ENCODE data around the gene KHDRBS1. TPM values are rescaled to one million over a fixed set of nuclear protein-coding genes. Genes with fewer than 3 reads are reported as not detected.

KHDRBS1 gene
- total and polyA plus RNA-seq, 9 of the 15 experiments (the other 6 are each of a cell fraction or from before 2014, with no cell fraction given) = 48.4 to 257 (median 114) TPM

- peaks cover 0 to 4% of the 10 kb centered on the region in 2 experiments; a peak in 1 of 5 replicates for H3K4me1 ChIP-seq (replicated peaks in 1 of 2; ENCODE audit: control insufficient read depth in 2 of 2, insufficient read depth in 2 of 2, low read length in 2 of 2)
- no peak for FAIRE-seq
Observed at GRCh38 chr1:31991182-31991581, 22.5 kb upstream of the KHDRBS1 start.

More at GRCh38 chr1:31991182-31991581, 22.5 kb upstream of the KHDRBS1 start:
- H3K9me1 ChIP-seq (ENCODE audit: control insufficient read depth, insufficient read depth, low read length) = no peaks in the 10 kb centered on the region
- intact Hi-C loops (cut with micrococcal nuclease) (no loop called here), in situ Hi-C loops (cut with MboI) (no loop called here)
- no peaks in the 10 kb centered on the region for H3K79me2 ChIP-seq (ENCODE audit: control insufficient read depth, insufficient read depth, low read length)
- H4K20me1 ChIP-seq (replicated peaks; ENCODE audit: control insufficient read depth, insufficient read depth, low read length) = no peaks in the 10 kb centered on the region
- H3K9ac ChIP-seq (ENCODE audit: insufficient read depth in 1 of 2, low read depth in 2 of 2, low read length in 2 of 2) = no peak overlapping the region
- 33% methylated on average over 1 of the region's 1 CpG for WGBS (ENCODE audit: insufficient coverage, low coverage, missing lambda C conversion rate)
- H3K27me3 ChIP-seq (ENCODE audit: control insufficient read depth in 2 of 2, insufficient read depth in 2 of 2, low read length in 2 of 2) = no peaks in the 10 kb centered on the region
- no peak for ATAC-seq
- H3K27ac ChIP-seq (ENCODE audit: extremely low read depth, low read depth, low read length) = no peak overlapping the region
- H3K4me3 ChIP-seq = no peak overlapping the region
- ChIA-PET POLR2A (interaction anchor here (1.2 to 1.7 kb wide), 2 partner anchors 12 to 13 kb away, joined by 7 to 8 read pairs; no protein-coding TSS in a partner anchor), CTCF (ENCODE audit: low intra/inter-chr PET ratio) (no interaction called here)
- no peak for DNase-seq (ENCODE audit: extremely low read depth in 1 of 4, low spot score in 3 of 4)
- H3K36me3 ChIP-seq (ENCODE audit: control insufficient read depth, insufficient read depth, low read length) = no peaks in the 10 kb centered on the region
- no peak for TF ChIP-seq CAMTA2 (CRISPR knock-in tag; conservative IDR thresholded peaks at IDR 0.05)
- no peak for TF ChIP-seq ETV6 (IDR thresholded peaks at IDR 0.05; ENCODE audit: borderline replicate concordance in 1 of 2, low read depth in 2 of 2, low read length in 1 of 2)
- TF ChIP-seq ETV6 (CRISPR knock-in tag; IDR thresholded peaks at IDR 0.05; ENCODE audit: borderline replicate concordance) = no peak
- no peak for TF ChIP-seq PATZ1 (CRISPR knock-in tag; IDR thresholded peaks at IDR 0.05; ENCODE audit: borderline replicate concordance)
- no peak overlapping the region for H3K4me2 ChIP-seq (ENCODE audit: insufficient read depth, low read length)
- no TSS peak for BruUV-seq (replicated peaks)
- H2AFZ ChIP-seq (ENCODE audit: low read depth, low read length) = no peak overlapping the region
- H3K9me3 ChIP-seq (replicated peaks; ENCODE audit: control insufficient read depth, insufficient read depth, low read depth, low read length) = no peaks in the 10 kb centered on the region

Measured in K562 (cell line).